Hepatocyte (in vitro differentiated cells): Measurements from ENCODE around the gene MRPL37. TPM values are rescaled to one million over a fixed set of nuclear protein-coding genes. Genes with fewer than 3 reads are reported as not detected.

Source experiments
- DNase-seq: peaks from one replicate; pipeline ENCODE4 v3.0.0-alpha.2; 2016; ENCODE audit warnings: low spot score
- H2AFZ ChIP-seq: fragments of 200-600 bp; sonication (generic); 2 replicates; pipeline ENCODE4 v1.6.0; 2016; ENCODE audit warnings: antibody characterized with exemption, mild to moderate bottlenecking
- H3K27ac ChIP-seq: fragments of 200-600 bp; sonication (generic); 2 replicates; pipeline ENCODE4 v1.5.1; 2016; ENCODE audit warnings: mild to moderate bottlenecking
- H3K27me3 ChIP-seq: fragments of 200-600 bp; sonication (generic); 2 replicates; pipeline ENCODE4 v1.6.1; 2016
- H3K36me3 ChIP-seq: fragments of 200-600 bp; sonication (generic); replicated peaks from 2 replicates; pipeline ENCODE4 v1.5.1; 2016; ENCODE audit warnings: low read depth; ENCODE audit not compliant: insufficient read depth
- H3K4me1 ChIP-seq: fragments of 200-600 bp; sonication (generic); 2 replicates; pipeline ENCODE4 v1.5.1; 2016; ENCODE audit warnings: mild to moderate bottlenecking, moderate library complexity; ENCODE audit not compliant: insufficient read depth
- H3K4me2 ChIP-seq: fragments of 200-600 bp; sonication (generic); 2 replicates; pipeline ENCODE4 v1.6.0; 2016
- H3K4me3 ChIP-seq: fragments of 200-600 bp; sonication (generic); 2 replicates; pipeline ENCODE4 v1.5.1; 2016; ENCODE audit warnings: mild to moderate bottlenecking
- H3K79me2 ChIP-seq: fragments of 200-600 bp; sonication (generic); 2 replicates; pipeline ENCODE4 v1.6.0; 2017; ENCODE audit warnings: mild to moderate bottlenecking
- H3K9me2 ChIP-seq: fragments of 200-600 bp; sonication (generic); replicated peaks from 2 replicates; pipeline ENCODE4 v1.6.0; 2017; ENCODE audit warnings: mild to moderate bottlenecking; ENCODE audit not compliant: insufficient read depth
- H3K9me3 ChIP-seq: fragments of 200-600 bp; sonication (generic); 2 replicates; pipeline ENCODE4 v1.5.1; 2016; ENCODE audit warnings: low read depth, mild to moderate bottlenecking
- H4K20me1 ChIP-seq: fragments of 200-600 bp; sonication (generic); 2 replicates; pipeline ENCODE4 v1.6.0; 2016; ENCODE audit warnings: mild to moderate bottlenecking; ENCODE audit not compliant: insufficient read depth, poor library complexity, severe bottlenecking
- EZH2 ChIP-seq: fragments of 200-600 bp; sonication (generic); IDR thresholded peaks from 2 replicates; pipeline ENCODE4 v1.6.1; 2016; ENCODE audit warnings: antibody characterized with exemption, mild to moderate bottlenecking, borderline replicate concordance
- EZH2phosphoT487 ChIP-seq: fragments of 200-600 bp; sonication (generic); IDR thresholded peaks from one replicate; pipeline ENCODE4 v1.6.1; 2018; ENCODE audit warnings: antibody characterized with exemption, mild to moderate bottlenecking, low read depth, moderate library complexity; ENCODE audit not compliant: unreplicated experiment, severe bottlenecking
- WGBS: methylation state at CpG from one replicate; pipeline ENCODE4 v1.1.6; 2016; ENCODE audit warnings: low lambda C conversion rate; ENCODE audit errors: missing lambda C conversion rate; 5-methylcytosine and 5-hydroxymethylcytosine counted together
- polyA plus RNA-seq: library from polyadenylated mRNA; unstranded; fragments of >200 nt; fragmentation: Nextera tagmentation; extraction: Ambion mirVana; gene quantifications from 2 replicates; pipeline ENCODE4 v1.2.1, GENCODE V29; 2016
- total RNA-seq: library from RNA; depleted of rRNA; stranded (reverse); fragments of >200 nt; gene quantifications from 2 replicates; pipeline ENCODE4 v1.2.3, GENCODE V29; 2014
- TF ChIP-seq, protein P1 (sequence below): fragments of 200-600 bp; sonication (generic); IDR thresholded peaks from 2 replicates; pipeline ENCODE4 v1.5.1; 2016; ENCODE audit warnings: antibody characterized with exemption, mild to moderate bottlenecking; ENCODE audit not compliant: poor library complexity

MRPL37 gene
- total and polyA plus RNA-seq, 2 experiments from 2014 or later: 60.9 to 81.8 TPM

- H3K27ac ChIP-seq: no peak overlapping the region
- 97% methylated on average over 11 of the region's 16 CpGs for WGBS
Measured at GRCh38 chr1:54259546-54260140, 59.7 kb downstream of the MRPL37 start.

GRCh38 chr1:54260810-54261209 lies 60.8 kb downstream of the MRPL37 start:
- Histone ChIP-seq H3K4me3 (no peak overlapping the region), H3K27me3 (no peaks in the 10 kb centered on the region), H3K36me3 (no peaks in the 10 kb centered on the region), H3K9me2 (no peaks in the 10 kb centered on the region), H3K4me2 (no peak overlapping the region), H4K20me1 (peaks cover 14% of the 10 kb centered on the region), H3K9me3 (no peaks in the 10 kb centered on the region), H2AFZ (no peak overlapping the region), H3K79me2 (peaks cover 59% of the 10 kb centered on the region), H3K4me1 (peaks cover 6% of the 10 kb centered on the region), H3K27ac (no peak overlapping the region)
- DNase-seq: no peak
- WGBS: 83% methylated on average over 10 of the region's 10 CpGs
- no peak for TF ChIP-seq EZH2
- TF ChIP-seq, protein P1, sequence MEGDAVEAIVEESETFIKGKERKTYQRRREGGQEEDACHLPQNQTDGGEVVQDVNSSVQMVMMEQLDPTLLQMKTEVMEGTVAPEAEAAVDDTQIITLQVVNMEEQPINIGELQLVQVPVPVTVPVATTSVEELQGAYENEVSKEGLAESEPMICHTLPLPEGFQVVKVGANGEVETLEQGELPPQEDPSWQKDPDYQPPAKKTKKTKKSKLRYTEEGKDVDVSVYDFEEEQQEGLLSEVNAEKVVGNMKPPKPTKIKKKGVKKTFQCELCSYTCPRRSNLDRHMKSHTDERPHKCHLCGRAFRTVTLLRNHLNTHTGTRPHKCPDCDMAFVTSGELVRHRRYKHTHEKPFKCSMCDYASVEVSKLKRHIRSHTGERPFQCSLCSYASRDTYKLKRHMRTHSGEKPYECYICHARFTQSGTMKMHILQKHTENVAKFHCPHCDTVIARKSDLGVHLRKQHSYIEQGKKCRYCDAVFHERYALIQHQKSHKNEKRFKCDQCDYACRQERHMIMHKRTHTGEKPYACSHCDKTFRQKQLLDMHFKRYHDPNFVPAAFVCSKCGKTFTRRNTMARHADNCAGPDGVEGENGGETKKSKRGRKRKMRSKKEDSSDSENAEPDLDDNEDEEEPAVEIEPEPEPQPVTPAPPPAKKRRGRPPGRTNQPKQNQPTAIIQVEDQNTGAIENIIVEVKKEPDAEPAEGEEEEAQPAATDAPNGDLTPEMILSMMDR: no peak
- TF ChIP-seq EZH2phosphoT487: no peak

More at GRCh38 chr1:54259546-54260140, 59.7 kb downstream of the MRPL37 start:
- Histone ChIP-seq H3K9me3 (no peaks in the 10 kb centered on the region), H3K79me2 (peaks cover 59% of the 10 kb centered on the region), H3K4me2 (no peak overlapping the region), H3K4me1 (peaks cover 6% of the 10 kb centered on the region), H2AFZ (no peak overlapping the region), H3K27me3 (no peaks in the 10 kb centered on the region), H3K9me2 (no peaks in the 10 kb centered on the region), H3K36me3 (no peaks in the 10 kb centered on the region), H4K20me1 (peaks cover 13% of the 10 kb centered on the region), H3K4me3 (no peak overlapping the region)
- no peak for TF ChIP-seq EZH2
- no peak for TF ChIP-seq EZH2phosphoT487
- TF ChIP-seq, protein P1: no peak
- no peak for DNase-seq

DNA sequence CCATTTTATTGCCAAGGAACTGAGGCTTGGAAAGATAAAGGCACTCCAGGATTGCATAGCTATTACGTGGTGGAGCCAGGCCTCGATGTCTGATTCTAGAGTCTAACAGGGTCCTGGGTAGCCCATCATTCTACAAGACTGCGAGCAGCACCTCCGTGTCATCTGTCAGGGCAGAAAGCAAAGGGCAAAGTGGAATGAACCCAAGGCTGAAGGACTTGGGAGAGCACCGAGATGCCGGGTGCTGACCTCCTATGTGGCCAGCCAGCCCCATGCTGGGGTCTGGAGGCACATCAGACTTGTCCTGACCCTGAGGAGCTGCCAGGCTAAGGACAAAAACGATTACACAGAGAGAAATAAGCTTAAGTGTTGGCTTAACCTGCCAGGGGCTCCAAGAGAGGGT lies 62.3 kb downstream of the MRPL37 start:
- H3K36me3 ChIP-seq: no peaks in the 10 kb centered on the region
- H3K27ac ChIP-seq: no peak overlapping the region
- H3K4me3 ChIP-seq: no peak overlapping the region
- peaks cover 73% of the 10 kb centered on the region for H3K79me2 ChIP-seq
- no peak overlapping the region for H3K4me2 ChIP-seq
- H3K9me3 ChIP-seq: no peaks in the 10 kb centered on the region
- H3K9me2 ChIP-seq: no peaks in the 10 kb centered on the region
- peaks cover 16% of the 10 kb centered on the region for H4K20me1 ChIP-seq
- no peak for TF ChIP-seq EZH2phosphoT487
- TF ChIP-seq EZH2: no peak
- TF ChIP-seq, protein P1: no peak
- no peak for DNase-seq
- no peaks in the 10 kb centered on the region for H3K27me3 ChIP-seq
- 93% methylated on average over 7 of the region's 7 CpGs for WGBS
- H3K4me1 ChIP-seq: no peaks in the 10 kb centered on the region
- H2AFZ ChIP-seq: no peak overlapping the region
